HCT116 (cell line): ENCODE results near the gene CASP1. TPM values are rescaled to one million over a fixed set of nuclear protein-coding genes. Genes with fewer than 3 reads are reported as not detected.

ENCODE experiments used
- ATAC-seq: fragments of 200-7000 bp; cut with Tn5 transposase; 2 replicates; pipeline ENCODE4 v1.9.1; 2020; ENCODE audit warnings: mild to moderate bottlenecking, moderate library complexity
- BruUV-seq: library from RNA; stranded (reverse); fragments of 400-500 nt; replicated peaks from 2 replicates; lab custom pipeline; 2021; lab: Mats Ljungman, UMichigan
- CTCF ChIA-PET: fragments of 300-600 bp; sonication (Branson Sonifier 250); formaldehyde crosslinking; loops from one replicate; lab custom pipeline; 2021; ENCODE audit warnings: antibody characterized with exemption; lab: Charles Lee
- POLR2A ChIA-PET: fragments of 300-600, 350-600 bp; sonication (Branson Sonifier 250); formaldehyde crosslinking; loops from one replicate; lab custom pipeline; 2021; ENCODE audit warnings: antibody characterized with exemption; lab: Charles Lee
- RAD21 ChIA-PET, 2 experiments: fragments of 300-600 bp; sonication (Branson Sonifier 250); formaldehyde crosslinking; loops; one replicate each; lab custom pipeline; 2023; ENCODE audit warnings: low total read pairs in 2 of 2; ENCODE audit not compliant: uncharacterized antibody in 2 of 2, unreplicated experiment in 2 of 2, low non-redundant PET in 1 of 2; lab: Charles Lee
- DNase-seq: peaks from one replicate; pipeline ENCODE4 v3.0.0-alpha.2; 2010; ENCODE audit warnings: low read depth, low spot score
- H2AFZ ChIP-seq: fragments of 200-600 bp; shearing (Covaris generic), sonication (generic); 2 replicates; pipeline ENCODE4 v1.6.1; 2017; ENCODE audit warnings: low read depth, mixed run types, mixed read lengths, antibody characterized with exemption, low read length; ENCODE audit not compliant: poor library complexity, severe bottlenecking
- H3K27ac ChIP-seq: 2 replicates; pipeline ENCODE4 v1.5.1; 2012; ENCODE audit warnings: low read depth, low read length
- H3K27me3 ChIP-seq: fragments of 200-600 bp; sonication (generic); 2 replicates; pipeline ENCODE4 v1.6.1; 2016; ENCODE audit warnings: mixed run types, low read length, mixed read lengths; ENCODE audit not compliant: insufficient read depth
- H3K36me3 ChIP-seq, 2 experiments: fragments of 200-500 bp in 1 of 2; fragments of 200-600 bp in 1 of 2; sonication (Bioruptor generic) in 1 of 2; sonication (generic) in 1 of 2; 2 replicates each; pipeline versions ENCODE4 v1.5.1 to v1.6.1; 2014 to 2016; ENCODE audit warnings: low read length in 2 of 2, inconsistent platforms in 1 of 2, mixed read lengths in 1 of 2, mixed run types in 1 of 2; ENCODE audit not compliant: insufficient read depth in 2 of 2, control insufficient read depth in 1 of 2
- H3K4me1 ChIP-seq, 2 experiments: fragments of 200-600 bp in 1 of 2; sonication (generic) in 1 of 2; 2 replicates each; pipeline versions ENCODE4 v1.5.1 to v1.6.1; 2012 to 2017; ENCODE audit warnings: low read length in 2 of 2, inconsistent platforms in 1 of 2, mild to moderate bottlenecking in 1 of 2, mixed read lengths in 1 of 2, mixed run types in 1 of 2, moderate library complexity in 1 of 2; ENCODE audit not compliant: insufficient read depth in 2 of 2, control insufficient read depth in 1 of 2
- H3K4me2 ChIP-seq: fragments of 200-600 bp; sonication (generic); 2 replicates; pipeline ENCODE4 v1.6.1; 2017; ENCODE audit warnings: mixed run types, low read length, mixed read lengths
- H3K4me3 ChIP-seq, 2 experiments: fragments of 200-600 bp in 1 of 2; sonication (generic) in 1 of 2; replicated peaks in 1 of 2; 2 replicates each; pipeline ENCODE4 v1.5.1; 2011 to 2016; ENCODE audit warnings: low read length in 2 of 2, control low read depth in 1 of 2, low read depth in 1 of 2, mild to moderate bottlenecking in 1 of 2, mixed read lengths in 1 of 2, mixed run types in 1 of 2
- H3K79me2 ChIP-seq: fragments of 200-600 bp; sonication (generic); 2 replicates; pipeline ENCODE4 v1.6.1; 2017; ENCODE audit warnings: mild to moderate bottlenecking, mixed run types, low read length, moderate library complexity, mixed read lengths; ENCODE audit not compliant: insufficient read depth
- H3K9ac ChIP-seq: fragments of 200-600 bp; sonication (generic); 2 replicates; pipeline ENCODE4 v1.6.1; 2016; ENCODE audit warnings: low read length, mixed read lengths
- H3K9me2 ChIP-seq: fragments of 200-600 bp; sonication (generic), shearing (Covaris generic); 2 replicates; pipeline ENCODE4 v1.6.1; 2017; ENCODE audit warnings: mixed run types, mild to moderate bottlenecking, moderate library complexity; ENCODE audit not compliant: insufficient read depth
- H3K9me3 ChIP-seq, 2 experiments: fragments of 200-500 bp in 1 of 2; fragments of 200-600 bp in 1 of 2; sonication (Bioruptor generic) in 1 of 2; sonication (generic) in 1 of 2; 2 replicates each; pipeline ENCODE4 v1.6.1; 2014 to 2017; ENCODE audit warnings: low read length in 2 of 2, mixed read lengths in 2 of 2, inconsistent platforms in 1 of 2, low read depth in 1 of 2, mild to moderate bottlenecking in 1 of 2, mixed run types in 1 of 2, moderate library complexity in 1 of 2; ENCODE audit not compliant: control insufficient read depth in 1 of 2, insufficient read depth in 1 of 2
- H4K20me1 ChIP-seq: fragments of 200-600 bp; sonication (generic), shearing (Covaris generic); 2 replicates; pipeline ENCODE4 v1.6.1; 2017; ENCODE audit warnings: mixed run types, mild to moderate bottlenecking, moderate library complexity; ENCODE audit not compliant: insufficient read depth
- CEBPB ChIP-seq: IDR thresholded peaks from 2 replicates; pipeline ENCODE4 v1.6.1; 2012; ENCODE audit warnings: low read depth
- EGR1 ChIP-seq: IDR thresholded peaks from 2 replicates; pipeline ENCODE4 v1.6.1; 2012; ENCODE audit warnings: low read depth
- ELF1 ChIP-seq: IDR thresholded peaks from 2 replicates; pipeline ENCODE4 v1.6.1; 2012; ENCODE audit warnings: low read depth, borderline replicate concordance
- EZH2 ChIP-seq: fragments of 200-600 bp; sonication (generic); IDR thresholded peaks from 2 replicates; pipeline ENCODE4 v1.6.1; 2017; ENCODE audit warnings: antibody characterized with exemption, mixed run types
- EZH2phosphoT487 ChIP-seq: fragments of 200-600 bp; IDR thresholded peaks from 2 replicates; pipeline ENCODE4 v1.6.1; 2018; ENCODE audit warnings: antibody characterized with exemption, borderline replicate concordance
- JUND ChIP-seq: IDR thresholded peaks from 2 replicates; pipeline ENCODE4 v1.6.1; 2012
- POLR2A ChIP-seq: IDR thresholded peaks from 2 replicates; pipeline ENCODE4 v1.7.0; 2011; ENCODE audit warnings: borderline replicate concordance; ENCODE audit not compliant: insufficient read depth, insufficient read length; ENCODE audit errors: extremely low read depth
- POLR2AphosphoS5 ChIP-seq: IDR thresholded peaks from 2 replicates; pipeline ENCODE4 v1.6.1; 2011; ENCODE audit warnings: mild to moderate bottlenecking, low read depth, low read length, moderate library complexity
- RAD21 ChIP-seq: IDR thresholded peaks from 2 replicates; pipeline ENCODE4 v1.6.1; 2012; ENCODE audit warnings: low read depth, mild to moderate bottlenecking
- SIN3A ChIP-seq: IDR thresholded peaks from 2 replicates; pipeline ENCODE4 v1.6.1; 2012; ENCODE audit warnings: low read depth
- SP1 ChIP-seq: IDR thresholded peaks from 2 replicates; pipeline ENCODE4 v1.6.1; 2012; ENCODE audit warnings: low read depth
- SRF ChIP-seq: IDR thresholded peaks from 2 replicates; pipeline ENCODE4 v1.6.1; 2012; ENCODE audit warnings: low read depth
- TCF7L2 ChIP-seq: IDR thresholded peaks from 2 replicates; pipeline ENCODE4 v1.7.0; 2011; ENCODE audit warnings: borderline replicate concordance, inconsistent platforms; ENCODE audit not compliant: insufficient read depth, insufficient read length; ENCODE audit errors: extremely low read depth
- YY1 ChIP-seq: IDR thresholded peaks from 2 replicates; pipeline ENCODE4 v1.6.1; 2011; ENCODE audit warnings: low read length, low read depth, moderate library complexity, mild to moderate bottlenecking; ENCODE audit not compliant: insufficient replicate concordance; ENCODE audit errors: extremely low read depth
- ZFX ChIP-seq: fragments of 450-650 bp; IDR thresholded peaks from 2 replicates; pipeline ENCODE4 v1.6.1; 2017
- intact Hi-C: fragments of 100-400 bp; cut with micrococcal nuclease; formaldehyde crosslinking; loops from 2 replicates; pipeline ENCODE4 v1.10.0; 2022
- total RNA-seq: library from RNA; stranded (reverse); gene quantifications from one replicate; pipeline ENCODE4 v1.2.1, GENCODE V29; 2021; ENCODE audit not compliant: unreplicated experiment
- TF ChIP-seq, protein P1 (sequence below): IDR thresholded peaks from 2 replicates; pipeline ENCODE4 v1.6.1; 2012
- TF ChIP-seq, protein P2 (sequence below), 3 experiments: fragments of 200-600 bp in 1 of 3; sonication (generic) in 1 of 3; IDR thresholded peaks in 2 of 3; conservative IDR thresholded peaks in 1 of 3; 2 replicates each; pipeline ENCODE4 v1.5.1; 2012 to 2017; ENCODE audit warnings: low read depth in 2 of 3, low read length in 2 of 3, antibody characterized with exemption in 1 of 3, borderline replicate concordance in 1 of 3, control low read depth in 1 of 3, mild to moderate bottlenecking in 1 of 3, mixed read lengths in 1 of 3, mixed run types in 1 of 3, moderate library complexity in 1 of 3; ENCODE audit not compliant: insufficient read depth in 1 of 3
- TF ChIP-seq, protein P3 (sequence below): IDR thresholded peaks from 2 replicates; pipeline ENCODE4 v1.6.1; 2011; ENCODE audit warnings: mild to moderate bottlenecking, low read length, moderate library complexity; ENCODE audit not compliant: insufficient replicate concordance; ENCODE audit errors: extremely low read depth
- TF ChIP-seq, protein P4 (sequence below): IDR thresholded peaks from 2 replicates; pipeline ENCODE4 v1.6.1; 2012; ENCODE audit warnings: low read depth

Gene CASP1
- total RNA-seq, 1 experiment from 2014 or later: not detected

DNA sequence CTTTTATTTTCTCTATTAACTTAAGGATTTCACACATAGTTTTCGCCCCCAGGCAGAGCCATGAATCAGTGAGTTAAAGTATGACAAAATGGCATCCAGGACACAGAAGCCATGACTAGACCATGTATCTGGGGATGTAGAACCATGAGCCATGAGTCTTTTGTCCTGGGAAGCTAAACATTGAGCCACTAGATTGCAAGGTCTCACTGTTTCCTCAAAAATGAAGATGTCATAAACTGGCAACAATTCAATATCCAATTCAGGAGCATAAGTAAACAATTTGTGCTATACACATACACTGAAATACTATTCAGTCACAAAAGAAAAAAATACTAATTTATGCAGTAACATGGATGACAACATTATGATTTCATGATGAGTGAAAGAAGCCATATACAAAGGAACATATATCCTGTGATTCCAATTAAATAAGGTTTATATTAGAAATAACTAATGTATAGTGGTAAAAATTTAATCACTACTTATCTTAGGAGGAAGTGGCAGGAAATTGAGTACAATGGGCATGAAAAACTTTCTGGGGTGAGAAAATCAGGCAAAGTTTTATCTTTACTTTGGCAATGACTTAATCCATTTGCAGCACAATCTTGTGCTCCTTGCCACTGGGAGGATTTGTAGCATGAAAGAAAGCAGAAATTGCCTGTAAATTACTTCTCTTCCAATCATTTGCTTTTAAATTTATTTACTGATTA lies 38.7 kb upstream of the CASP1 start:
- POLR2A ChIA-PET: no interaction called here
- DNase-seq (no peak), ATAC-seq (no peak)
- TF ChIP-seq ZFX (no peak), EZH2phosphoT487 (no peak), POLR2AphosphoS5 (no peak), SRF (no peak), CEBPB (no peak), ELF1 (no peak), EZH2 (no peak), YY1 (no peak), SP1 (no peak), RAD21 (no peak), SIN3A (no peak), POLR2A (no peak), JUND (no peak), TCF7L2 (no peak), EGR1 (no peak)
- TF ChIP-seq, protein P1, sequence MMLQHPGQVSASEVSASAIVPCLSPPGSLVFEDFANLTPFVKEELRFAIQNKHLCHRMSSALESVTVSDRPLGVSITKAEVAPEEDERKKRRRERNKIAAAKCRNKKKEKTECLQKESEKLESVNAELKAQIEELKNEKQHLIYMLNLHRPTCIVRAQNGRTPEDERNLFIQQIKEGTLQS: no peak
- TF ChIP-seq, protein P2, sequence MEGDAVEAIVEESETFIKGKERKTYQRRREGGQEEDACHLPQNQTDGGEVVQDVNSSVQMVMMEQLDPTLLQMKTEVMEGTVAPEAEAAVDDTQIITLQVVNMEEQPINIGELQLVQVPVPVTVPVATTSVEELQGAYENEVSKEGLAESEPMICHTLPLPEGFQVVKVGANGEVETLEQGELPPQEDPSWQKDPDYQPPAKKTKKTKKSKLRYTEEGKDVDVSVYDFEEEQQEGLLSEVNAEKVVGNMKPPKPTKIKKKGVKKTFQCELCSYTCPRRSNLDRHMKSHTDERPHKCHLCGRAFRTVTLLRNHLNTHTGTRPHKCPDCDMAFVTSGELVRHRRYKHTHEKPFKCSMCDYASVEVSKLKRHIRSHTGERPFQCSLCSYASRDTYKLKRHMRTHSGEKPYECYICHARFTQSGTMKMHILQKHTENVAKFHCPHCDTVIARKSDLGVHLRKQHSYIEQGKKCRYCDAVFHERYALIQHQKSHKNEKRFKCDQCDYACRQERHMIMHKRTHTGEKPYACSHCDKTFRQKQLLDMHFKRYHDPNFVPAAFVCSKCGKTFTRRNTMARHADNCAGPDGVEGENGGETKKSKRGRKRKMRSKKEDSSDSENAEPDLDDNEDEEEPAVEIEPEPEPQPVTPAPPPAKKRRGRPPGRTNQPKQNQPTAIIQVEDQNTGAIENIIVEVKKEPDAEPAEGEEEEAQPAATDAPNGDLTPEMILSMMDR (IDR thresholded peaks at IDR 0.05 in 2 of 3, conservative IDR thresholded peaks at IDR 0.05 in 1 of 3; ENCODE audit: borderline replicate concordance in 1 of 3, insufficient read depth in 1 of 3, low read depth in 2 of 3, low read length in 2 of 3): no peak
- TF ChIP-seq, protein P3, sequence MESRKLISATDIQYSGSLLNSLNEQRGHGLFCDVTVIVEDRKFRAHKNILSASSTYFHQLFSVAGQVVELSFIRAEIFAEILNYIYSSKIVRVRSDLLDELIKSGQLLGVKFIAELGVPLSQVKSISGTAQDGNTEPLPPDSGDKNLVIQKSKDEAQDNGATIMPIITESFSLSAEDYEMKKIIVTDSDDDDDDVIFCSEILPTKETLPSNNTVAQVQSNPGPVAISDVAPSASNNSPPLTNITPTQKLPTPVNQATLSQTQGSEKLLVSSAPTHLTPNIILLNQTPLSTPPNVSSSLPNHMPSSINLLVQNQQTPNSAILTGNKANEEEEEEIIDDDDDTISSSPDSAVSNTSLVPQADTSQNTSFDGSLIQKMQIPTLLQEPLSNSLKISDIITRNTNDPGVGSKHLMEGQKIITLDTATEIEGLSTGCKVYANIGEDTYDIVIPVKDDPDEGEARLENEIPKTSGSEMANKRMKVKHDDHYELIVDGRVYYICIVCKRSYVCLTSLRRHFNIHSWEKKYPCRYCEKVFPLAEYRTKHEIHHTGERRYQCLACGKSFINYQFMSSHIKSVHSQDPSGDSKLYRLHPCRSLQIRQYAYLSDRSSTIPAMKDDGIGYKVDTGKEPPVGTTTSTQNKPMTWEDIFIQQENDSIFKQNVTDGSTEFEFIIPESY: no peak
- TF ChIP-seq, protein P4, sequence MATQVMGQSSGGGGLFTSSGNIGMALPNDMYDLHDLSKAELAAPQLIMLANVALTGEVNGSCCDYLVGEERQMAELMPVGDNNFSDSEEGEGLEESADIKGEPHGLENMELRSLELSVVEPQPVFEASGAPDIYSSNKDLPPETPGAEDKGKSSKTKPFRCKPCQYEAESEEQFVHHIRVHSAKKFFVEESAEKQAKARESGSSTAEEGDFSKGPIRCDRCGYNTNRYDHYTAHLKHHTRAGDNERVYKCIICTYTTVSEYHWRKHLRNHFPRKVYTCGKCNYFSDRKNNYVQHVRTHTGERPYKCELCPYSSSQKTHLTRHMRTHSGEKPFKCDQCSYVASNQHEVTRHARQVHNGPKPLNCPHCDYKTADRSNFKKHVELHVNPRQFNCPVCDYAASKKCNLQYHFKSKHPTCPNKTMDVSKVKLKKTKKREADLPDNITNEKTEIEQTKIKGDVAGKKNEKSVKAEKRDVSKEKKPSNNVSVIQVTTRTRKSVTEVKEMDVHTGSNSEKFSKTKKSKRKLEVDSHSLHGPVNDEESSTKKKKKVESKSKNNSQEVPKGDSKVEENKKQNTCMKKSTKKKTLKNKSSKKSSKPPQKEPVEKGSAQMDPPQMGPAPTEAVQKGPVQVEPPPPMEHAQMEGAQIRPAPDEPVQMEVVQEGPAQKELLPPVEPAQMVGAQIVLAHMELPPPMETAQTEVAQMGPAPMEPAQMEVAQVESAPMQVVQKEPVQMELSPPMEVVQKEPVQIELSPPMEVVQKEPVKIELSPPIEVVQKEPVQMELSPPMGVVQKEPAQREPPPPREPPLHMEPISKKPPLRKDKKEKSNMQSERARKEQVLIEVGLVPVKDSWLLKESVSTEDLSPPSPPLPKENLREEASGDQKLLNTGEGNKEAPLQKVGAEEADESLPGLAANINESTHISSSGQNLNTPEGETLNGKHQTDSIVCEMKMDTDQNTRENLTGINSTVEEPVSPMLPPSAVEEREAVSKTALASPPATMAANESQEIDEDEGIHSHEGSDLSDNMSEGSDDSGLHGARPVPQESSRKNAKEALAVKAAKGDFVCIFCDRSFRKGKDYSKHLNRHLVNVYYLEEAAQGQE: no peak
- CTCF ChIA-PET: no interaction called here
- no peaks in the 10 kb centered on the region for H3K9me3 ChIP-seq
- H3K27me3 ChIP-seq: no peaks in the 10 kb centered on the region
- no peaks in the 10 kb centered on the region for H3K36me3 ChIP-seq
- no peaks in the 10 kb centered on the region for H3K79me2 ChIP-seq
- RAD21 ChIA-PET: no interaction called here
- H3K4me1 ChIP-seq: no peaks in the 10 kb centered on the region
- BruUV-seq: no TSS peak
- H4K20me1 ChIP-seq: no peaks in the 10 kb centered on the region
- no peak overlapping the region for H3K4me3 ChIP-seq
- no peak overlapping the region for H2AFZ ChIP-seq
- H3K27ac ChIP-seq: no peak overlapping the region
- H3K4me2 ChIP-seq: no peak overlapping the region
- H3K9ac ChIP-seq: no peak overlapping the region
- no peaks in the 10 kb centered on the region for H3K9me2 ChIP-seq
- intact Hi-C loops: no loop called here
